Dendritic cell treated with granulocyte-macrophage colony-stimulating factor and Interleukin-4, amounts not matched to agents 40 ng/mL and 50 ng/mL, for 4 days (primary cell): ENCODE results near the gene CEP192.

ENCODE experiments used
- H3K27ac Mint-ChIP-seq: one replicate; pipeline ENCODE4 v1.8.0; 2022; ENCODE audit warnings: mild to moderate bottlenecking, mixed read lengths
- H3K27me3 Mint-ChIP-seq: one replicate; pipeline ENCODE4 v1.8.0; 2022; ENCODE audit warnings: mild to moderate bottlenecking, mixed read lengths
- H3K36me3 Mint-ChIP-seq: one replicate; pipeline ENCODE4 v1.8.0; 2022; ENCODE audit warnings: low read depth, mixed read lengths
- H3K4me1 Mint-ChIP-seq: one replicate; pipeline ENCODE4 v1.8.0; 2022; ENCODE audit warnings: low read depth, mixed read lengths
- H3K4me3 Mint-ChIP-seq: one replicate; pipeline ENCODE4 v1.8.0; 2022; ENCODE audit warnings: mild to moderate bottlenecking, moderate library complexity, mixed read lengths
- H3K9me3 Mint-ChIP-seq: one replicate; pipeline ENCODE4 v1.8.0; 2022; ENCODE audit warnings: mixed read lengths
- intact Hi-C: fragments of 100-400 bp; cut with micrococcal nuclease; formaldehyde crosslinking; loops from one replicate; pipeline ENCODE4 v1.15.0; 2022

The CEP192 gene

GRCh38 chr18:13108330-13108729 is 117.2 kb downstream of the CEP192 start:
- H3K27ac Mint-ChIP-seq: no peak overlapping the region
- intact Hi-C loops: no loop called here

GRCh38 chr18:13110559-13110958 is 119.4 kb downstream of the CEP192 start:
- Mint-ChIP-seq H3K4me1 (no peaks in the 10 kb centered on the region), H3K36me3 (peaks cover 87% of the 10 kb centered on the region), H3K27me3 (no peaks in the 10 kb centered on the region), H3K9me3 (no peaks in the 10 kb centered on the region), H3K4me3 (no peak overlapping the region), H3K27ac (no peak overlapping the region)
- intact Hi-C loops: no loop called here

More at GRCh38 chr18:13108330-13108729, 117.2 kb downstream of the CEP192 start:
- no peaks in the 10 kb centered on the region for H3K4me1 Mint-ChIP-seq
- no peak overlapping the region for H3K4me3 Mint-ChIP-seq
- H3K27me3 Mint-ChIP-seq: no peaks in the 10 kb centered on the region
- H3K9me3 Mint-ChIP-seq: no peaks in the 10 kb centered on the region
- H3K36me3 Mint-ChIP-seq: peaks cover 91% of the 10 kb centered on the region

- H3K9me3 Mint-ChIP-seq: no peaks in the 10 kb centered on the region
- no peaks in the 10 kb centered on the region for H3K4me1 Mint-ChIP-seq
- intact Hi-C loops: loop anchor here (1.0 kb wide), 1 partner anchor 46 kb away; no protein-coding TSS in a partner anchor
- H3K27ac Mint-ChIP-seq: no peak overlapping the region
- no peak overlapping the region for H3K4me3 Mint-ChIP-seq
- no peaks in the 10 kb centered on the region for H3K27me3 Mint-ChIP-seq
- H3K36me3 Mint-ChIP-seq: peaks cover 87% of the 10 kb centered on the region
Observed at GRCh38 chr18:13112982-13113381, 121.8 kb downstream of the CEP192 start.

DNA sequence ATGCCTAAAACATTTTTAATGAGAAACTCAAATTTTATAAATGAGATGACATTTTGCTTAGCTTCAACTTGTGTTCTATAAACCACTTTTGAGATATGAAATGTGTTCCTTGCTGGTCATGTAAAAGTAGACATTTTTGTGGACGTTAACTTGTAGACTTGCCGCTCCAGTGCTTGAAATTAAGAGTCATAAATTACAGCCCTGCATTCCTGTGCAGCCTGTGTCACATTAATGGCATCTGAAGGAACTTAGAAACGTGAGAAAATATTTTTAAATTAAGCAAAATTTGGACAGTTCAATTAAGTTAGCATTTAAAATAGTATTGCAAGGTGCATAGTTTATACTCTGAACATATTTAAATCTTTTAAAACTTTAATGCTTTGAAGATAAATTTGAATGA is 129.1 kb downstream of the CEP192 start:
- no peaks in the 10 kb centered on the region for H3K27me3 Mint-ChIP-seq
- H3K9me3 Mint-ChIP-seq: no peaks in the 10 kb centered on the region
- intact Hi-C loops: no loop called here
- no peak overlapping the region for H3K4me3 Mint-ChIP-seq
- no peak overlapping the region for H3K27ac Mint-ChIP-seq
- H3K4me1 Mint-ChIP-seq: no peaks in the 10 kb centered on the region
- peaks cover 64% of the 10 kb centered on the region for H3K36me3 Mint-ChIP-seq

GRCh38 chr18:13120983-13121441 is 129.8 kb downstream of the CEP192 start:
- Mint-ChIP-seq H3K9me3 (no peaks in the 10 kb centered on the region), H3K27ac (no peak overlapping the region), H3K4me3 (no peak overlapping the region), H3K27me3 (no peaks in the 10 kb centered on the region), H3K4me1 (no peaks in the 10 kb centered on the region), H3K36me3 (peaks cover 59% of the 10 kb centered on the region)
- intact Hi-C loops: no loop called here

- no peak overlapping the region for H3K4me3 Mint-ChIP-seq
- H3K4me1 Mint-ChIP-seq: no peaks in the 10 kb centered on the region
- H3K36me3 Mint-ChIP-seq: peaks cover 39% of the 10 kb centered on the region
- no peak overlapping the region for H3K27ac Mint-ChIP-seq
- intact Hi-C loops: no loop called here
- no peaks in the 10 kb centered on the region for H3K27me3 Mint-ChIP-seq
- H3K9me3 Mint-ChIP-seq: no peaks in the 10 kb centered on the region
Observed at GRCh38 chr18:13124411-13124810, 133.2 kb downstream of the CEP192 start.

GRCh38 chr18:13125191-13125590 is 134.0 kb downstream of the CEP192 start:
- Mint-ChIP-seq H3K9me3 (no peaks in the 10 kb centered on the region), H3K27ac (no peak overlapping the region), H3K4me1 (no peaks in the 10 kb centered on the region), H3K4me3 (no peak overlapping the region), H3K36me3 (peaks cover 39% of the 10 kb centered on the region), H3K27me3 (no peaks in the 10 kb centered on the region)
- intact Hi-C loops: no loop called here

DNA sequence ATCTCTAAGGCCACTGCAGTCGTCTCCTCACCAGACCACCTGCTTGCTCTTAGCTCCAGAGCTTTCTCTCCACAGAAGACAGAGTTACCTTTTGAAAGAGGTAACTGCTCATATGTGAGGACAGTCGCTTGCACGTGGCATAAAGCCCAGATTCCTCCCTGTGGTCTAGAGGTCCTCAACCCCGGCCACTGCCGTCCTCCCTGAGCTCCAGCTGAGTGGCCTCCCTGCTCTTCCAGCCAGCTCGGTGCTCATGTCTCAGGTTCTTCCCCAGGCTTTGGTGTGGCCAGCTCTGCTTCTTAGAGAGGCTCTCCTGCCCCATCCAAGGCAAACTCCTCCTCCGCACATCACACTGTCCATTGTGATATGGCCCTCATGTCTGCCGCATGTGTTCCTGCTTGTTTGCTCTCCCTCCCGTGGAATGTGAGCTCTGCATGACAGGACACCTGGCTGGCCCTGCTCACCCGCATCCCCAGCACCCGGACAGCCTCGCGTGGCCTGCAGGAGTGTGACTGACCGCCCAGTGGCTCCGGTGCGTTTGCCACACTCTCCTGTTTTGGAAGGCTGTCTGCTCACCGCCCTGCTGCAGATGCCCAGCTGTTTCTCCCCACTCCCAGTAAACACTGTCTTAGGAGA is 135.9 kb downstream of the CEP192 start:
- H3K4me3 Mint-ChIP-seq: no peak overlapping the region
- intact Hi-C loops: no loop called here
- no peaks in the 10 kb centered on the region for H3K4me1 Mint-ChIP-seq
- peaks cover 32% of the 10 kb centered on the region for H3K36me3 Mint-ChIP-seq
- H3K27me3 Mint-ChIP-seq: no peaks in the 10 kb centered on the region
- no peak overlapping the region for H3K27ac Mint-ChIP-seq
- H3K9me3 Mint-ChIP-seq: no peaks in the 10 kb centered on the region

DNA sequence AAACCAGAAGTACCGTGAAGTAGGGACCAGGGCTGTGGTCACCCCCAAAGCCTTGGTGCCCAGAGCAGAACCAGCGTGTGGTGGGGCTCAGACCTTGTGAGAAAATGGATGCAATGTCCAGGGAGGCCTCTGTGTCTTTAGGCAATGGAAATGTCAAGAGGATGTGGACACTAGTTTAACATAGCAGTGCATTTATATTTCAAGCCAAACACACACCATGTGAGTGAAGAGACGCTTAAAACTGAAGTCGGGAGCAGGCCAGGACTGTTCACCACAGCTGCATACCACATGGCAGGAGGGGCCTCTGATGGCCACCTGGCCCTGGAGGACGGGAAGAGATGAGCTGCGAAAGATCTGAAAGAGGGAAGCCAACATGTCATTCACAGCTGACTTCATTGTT is 140.1 kb downstream of the CEP192 start:
- Mint-ChIP-seq H3K4me3 (no peak overlapping the region), H3K4me1 (peaks cover 12% of the 10 kb centered on the region), H3K36me3 (peaks cover 14% of the 10 kb centered on the region), H3K9me3 (peaks cover 8% of the 10 kb centered on the region), H3K27me3 (peaks cover 23% of the 10 kb centered on the region), H3K27ac (no peak overlapping the region)
- intact Hi-C loops: no loop called here

- H3K4me1 Mint-ChIP-seq: peaks cover 23% of the 10 kb centered on the region
- no peak overlapping the region for H3K4me3 Mint-ChIP-seq
- H3K9me3 Mint-ChIP-seq: peaks cover 8% of the 10 kb centered on the region
- peaks cover 12% of the 10 kb centered on the region for H3K36me3 Mint-ChIP-seq
- H3K27me3 Mint-ChIP-seq: peaks cover 32% of the 10 kb centered on the region
- intact Hi-C loops: loop anchor here (5.0 kb wide), 1 partner anchor 142 kb away; the partner anchor contains the start of gene CEP192
- H3K27ac Mint-ChIP-seq: no peak overlapping the region
Observed at GRCh38 chr18:13134551-13135401, 143.6 kb downstream of the CEP192 start.

- peaks cover 23% of the 10 kb centered on the region for H3K4me1 Mint-ChIP-seq
- peak overlapping the region; percentile 92 for H3K4me3 Mint-ChIP-seq
- peaks cover 8% of the 10 kb centered on the region for H3K9me3 Mint-ChIP-seq
- intact Hi-C loops: loop anchor here (5.0 kb wide), 1 partner anchor 144 kb away; the partner anchor contains the start of gene CEP192
- peak overlapping the region; percentile 98 for H3K27ac Mint-ChIP-seq
- peaks cover 32% of the 10 kb centered on the region for H3K27me3 Mint-ChIP-seq
- H3K36me3 Mint-ChIP-seq: peaks cover 12% of the 10 kb centered on the region
Observed at GRCh38 chr18:13136056-13136903, 145.1 kb downstream of the CEP192 start.

GRCh38 chr18:13136904-13137669 is 145.9 kb downstream of the CEP192 start:
- Mint-ChIP-seq H3K4me1 (peaks cover 23% of the 10 kb centered on the region), H3K4me3 (peak overlapping the region; percentile 92), H3K27me3 (peaks cover 32% of the 10 kb centered on the region), H3K9me3 (peaks cover 8% of the 10 kb centered on the region), H3K27ac (peak overlapping the region; percentile 98), H3K36me3 (peaks cover 12% of the 10 kb centered on the region)
- intact Hi-C loops: loop anchor here (5.0 kb wide), 1 partner anchor 145 kb away; the partner anchor contains the start of gene CEP192
